ENCODE results near the gene URB1. TPM values are rescaled to one million over a fixed set of nuclear protein-coding genes. Genes with fewer than 3 reads are reported as not detected.
A peak's percentile ranks its signal among the peaks of the same experiment; 100 is the strongest.

The URB1 gene
- total RNA-seq, 4 donors from 2014 or later, result 4.4 to 14.9 (median 11.0) TPM

DNA sequence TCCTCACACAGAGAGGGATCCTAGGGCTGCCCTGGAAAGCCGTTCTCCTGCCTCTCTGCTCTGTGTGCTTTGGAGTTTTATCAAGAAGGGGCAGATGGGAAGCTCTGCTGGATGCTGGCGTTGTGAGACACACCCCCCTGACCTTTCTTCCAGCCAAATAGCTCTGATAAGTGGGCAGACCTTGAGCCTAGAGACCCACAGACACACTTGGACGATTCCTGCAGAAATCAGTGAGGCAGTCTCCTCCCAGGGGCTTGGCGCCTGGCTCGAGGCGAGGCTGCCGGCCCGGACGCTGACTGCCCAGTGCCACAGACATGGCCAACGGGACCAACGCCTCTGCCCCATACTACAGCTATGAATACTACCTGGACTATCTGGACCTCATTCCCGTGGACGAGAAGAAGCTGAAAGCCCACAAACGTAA lies 94.1 kb downstream of the URB1 start, which contains the start of gene MRAP:
Gene MRAP (plus strand): TSS at position 198 of the 424 bp plus-strand sequence. CDS start 117 bp downstream, at position 315.
- TF ChIP-seq POLR2A (IDR thresholded peaks at IDR 0.05), result no peak
- TF ChIP-seq, protein P1, sequence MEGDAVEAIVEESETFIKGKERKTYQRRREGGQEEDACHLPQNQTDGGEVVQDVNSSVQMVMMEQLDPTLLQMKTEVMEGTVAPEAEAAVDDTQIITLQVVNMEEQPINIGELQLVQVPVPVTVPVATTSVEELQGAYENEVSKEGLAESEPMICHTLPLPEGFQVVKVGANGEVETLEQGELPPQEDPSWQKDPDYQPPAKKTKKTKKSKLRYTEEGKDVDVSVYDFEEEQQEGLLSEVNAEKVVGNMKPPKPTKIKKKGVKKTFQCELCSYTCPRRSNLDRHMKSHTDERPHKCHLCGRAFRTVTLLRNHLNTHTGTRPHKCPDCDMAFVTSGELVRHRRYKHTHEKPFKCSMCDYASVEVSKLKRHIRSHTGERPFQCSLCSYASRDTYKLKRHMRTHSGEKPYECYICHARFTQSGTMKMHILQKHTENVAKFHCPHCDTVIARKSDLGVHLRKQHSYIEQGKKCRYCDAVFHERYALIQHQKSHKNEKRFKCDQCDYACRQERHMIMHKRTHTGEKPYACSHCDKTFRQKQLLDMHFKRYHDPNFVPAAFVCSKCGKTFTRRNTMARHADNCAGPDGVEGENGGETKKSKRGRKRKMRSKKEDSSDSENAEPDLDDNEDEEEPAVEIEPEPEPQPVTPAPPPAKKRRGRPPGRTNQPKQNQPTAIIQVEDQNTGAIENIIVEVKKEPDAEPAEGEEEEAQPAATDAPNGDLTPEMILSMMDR (IDR thresholded peaks at IDR 0.05), result no peak
- Histone ChIP-seq H3K9me3 (no peaks in the 10 kb centered on the region), H3K36me3 (no peaks in the 10 kb centered on the region), H3K27me3 (no peaks in the 10 kb centered on the region), H3K27ac (peak within 1 kb of the TSS in 1 of 4 donors; percentile 0), H3K4me1 (no peaks in the 10 kb centered on the region), H3K4me3 (no peak within 1 kb of the TSS)
- DNase-seq, result no peak

DNA sequence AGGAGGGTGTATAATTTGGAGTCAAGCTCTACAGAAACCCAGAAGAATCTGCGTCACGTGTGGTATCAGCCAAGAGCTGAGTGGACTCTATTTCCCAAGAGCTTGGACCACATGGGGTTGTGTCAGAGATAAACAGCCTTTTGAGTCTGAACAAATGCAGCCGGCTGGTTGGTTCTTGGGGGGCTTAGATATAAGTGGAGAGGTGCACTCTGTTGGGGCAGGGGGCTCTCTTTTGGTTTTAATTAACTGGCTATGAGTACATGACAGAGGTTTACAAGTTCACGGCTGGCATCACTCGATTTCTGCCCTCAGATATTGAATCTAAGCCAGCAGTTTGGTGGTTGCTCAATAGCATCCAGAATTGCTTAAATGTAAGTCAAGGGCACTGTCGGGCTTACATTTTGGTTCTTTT lies 94.7 kb downstream of the URB1 start:
- Histone ChIP-seq H3K4me3 (no peak overlapping the region), H3K4me1 (no peaks in the 10 kb centered on the region), H3K27me3 (no peaks in the 10 kb centered on the region), H3K36me3 (no peaks in the 10 kb centered on the region), H3K9me3 (no peaks in the 10 kb centered on the region), H3K27ac (peak overlapping the region in 1 of 4 donors; percentile 0)
- TF ChIP-seq, protein P1 (IDR thresholded peaks at IDR 0.05), result no peak
- no peak for TF ChIP-seq POLR2A (IDR thresholded peaks at IDR 0.05)
- no peak for DNase-seq

DNA sequence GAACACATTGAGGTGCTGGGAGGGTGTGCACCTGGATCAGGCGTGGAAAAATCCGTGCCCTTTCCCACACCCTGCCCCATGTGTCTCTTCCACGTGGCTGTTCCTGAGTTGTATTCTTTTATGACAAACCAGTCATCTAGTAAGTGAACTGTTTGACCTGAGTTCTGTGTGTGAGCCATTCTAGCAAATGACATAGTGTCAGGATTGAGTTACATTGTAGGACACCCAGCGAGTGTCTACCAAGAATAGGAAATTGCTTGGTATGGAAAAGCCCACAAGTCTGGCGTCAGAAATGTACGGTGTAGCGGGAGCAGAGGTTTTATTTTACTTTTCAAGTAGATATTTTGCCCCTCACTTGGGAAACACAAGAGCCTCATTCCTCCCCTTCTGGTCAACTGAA lies 95.4 kb downstream of the URB1 start:
- TF ChIP-seq, protein P1 (IDR thresholded peaks at IDR 0.05), result no peak
- no peak for TF ChIP-seq POLR2A (IDR thresholded peaks at IDR 0.05)
- Histone ChIP-seq H3K27me3 (no peaks in the 10 kb centered on the region), H3K4me3 (no peak overlapping the region), H3K36me3 (no peaks in the 10 kb centered on the region), H3K27ac (no peak overlapping the region), H3K4me1 (no peaks in the 10 kb centered on the region), H3K9me3 (no peaks in the 10 kb centered on the region)
- DNase-seq, result no peak

- no peaks in the 10 kb centered on the region for H3K36me3 ChIP-seq
- no peaks in the 10 kb centered on the region for H3K27me3 ChIP-seq
- no peak overlapping the region for H3K27ac ChIP-seq
- no peaks in the 10 kb centered on the region for H3K4me1 ChIP-seq
- H3K4me3 ChIP-seq, result no peak overlapping the region
- TF ChIP-seq, protein P1 (IDR thresholded peaks at IDR 0.05), result no peak
- TF ChIP-seq POLR2A (IDR thresholded peaks at IDR 0.05), result no peak
- H3K9me3 ChIP-seq, result no peaks in the 10 kb centered on the region
- no peak for DNase-seq
Measured at GRCh38 chr21:32285476-32285875, 107.3 kb downstream of the URB1 start.

DNA sequence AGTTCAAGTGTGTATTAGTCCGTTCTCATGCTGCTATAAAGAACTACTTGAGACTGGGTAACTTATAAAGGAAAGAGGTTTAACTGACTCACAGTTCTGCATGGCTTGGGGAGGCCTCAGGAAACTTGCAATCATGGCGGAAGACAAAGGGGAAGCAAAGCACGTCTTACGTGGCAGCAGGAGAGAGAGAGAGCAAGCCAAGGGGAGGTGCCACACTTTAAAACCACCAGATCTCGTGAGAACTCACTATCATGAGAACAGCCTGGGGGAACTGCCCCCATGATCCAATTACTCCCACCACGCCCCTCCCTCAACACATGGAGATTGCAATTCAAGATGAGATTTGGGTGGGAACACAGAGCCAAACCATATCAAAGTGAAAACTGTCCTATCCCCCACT lies 109.8 kb downstream of the URB1 start:
- TF ChIP-seq, protein P1 (IDR thresholded peaks at IDR 0.05), result no peak
- TF ChIP-seq POLR2A (IDR thresholded peaks at IDR 0.05), result no peak
- Histone ChIP-seq H3K27me3 (no peaks in the 10 kb centered on the region), H3K4me1 (peaks cover 0 to 14% (median 11%) of the 10 kb centered on the region in 4 donors), H3K36me3 (no peaks in the 10 kb centered on the region), H3K4me3 (no peak overlapping the region), H3K27ac (no peak overlapping the region), H3K9me3 (no peaks in the 10 kb centered on the region)
- no peak for DNase-seq

GRCh38 chr21:32281531-32281930 lies 111.3 kb downstream of the URB1 start:
- no peaks in the 10 kb centered on the region for H3K9me3 ChIP-seq
- DNase-seq, result no peak
- no peaks in the 10 kb centered on the region for H3K36me3 ChIP-seq
- H3K27ac ChIP-seq, result no peak overlapping the region
- H3K4me3 ChIP-seq, result no peak overlapping the region
- no peaks in the 10 kb centered on the region for H3K27me3 ChIP-seq
- TF ChIP-seq, protein P1 (IDR thresholded peaks at IDR 0.05), result no peak
- no peak for TF ChIP-seq POLR2A (IDR thresholded peaks at IDR 0.05)
- peaks cover 0 to 19% (median 13%) of the 10 kb centered on the region in 4 donors for H3K4me1 ChIP-seq

Measured in Peyer's patch (tissue), 4 donors.